A375 (cell line): Measurements from ENCODE around the gene RPEL1. TPM values are rescaled to one million over a fixed set of nuclear protein-coding genes. Genes with fewer than 3 reads are reported as not detected.

ENCODE experiments used
- total RNA-seq: library from RNA; depleted of rRNA; stranded (reverse); fragments of >200 nt; shearing (Covaris generic); gene quantifications from 2 replicates; pipeline ENCODE4 v1.2.3, GENCODE V29; 2014; rRNA removed

RPEL1 gene
- total RNA-seq: not detected in 2 replicates

DNA sequence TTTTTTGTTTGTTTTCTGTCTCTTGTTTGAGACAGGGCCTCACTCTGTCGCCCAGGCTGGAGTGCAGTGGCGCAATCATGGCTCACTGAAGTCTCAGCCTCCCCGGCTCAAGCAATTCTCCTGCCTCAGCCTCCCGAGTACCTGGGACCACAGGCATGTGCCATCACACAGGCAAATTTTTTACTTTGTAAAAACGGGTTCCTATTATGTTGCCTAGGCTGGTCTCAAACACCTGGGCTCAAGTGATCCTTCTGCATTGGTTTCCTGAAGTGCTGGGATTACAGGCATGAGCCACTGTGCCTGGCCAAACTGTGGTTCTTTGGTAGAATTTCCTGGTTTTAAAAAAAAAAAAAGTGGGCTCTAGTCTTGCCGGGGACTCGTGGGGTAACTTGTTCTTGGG lies at the start of gene RPEL1:
TSS of gene RPEL1 (plus strand) at position 301 of the 400 bp plus-strand sequence. CDS start 110 bp downstream, outside the sequence.

DNA sequence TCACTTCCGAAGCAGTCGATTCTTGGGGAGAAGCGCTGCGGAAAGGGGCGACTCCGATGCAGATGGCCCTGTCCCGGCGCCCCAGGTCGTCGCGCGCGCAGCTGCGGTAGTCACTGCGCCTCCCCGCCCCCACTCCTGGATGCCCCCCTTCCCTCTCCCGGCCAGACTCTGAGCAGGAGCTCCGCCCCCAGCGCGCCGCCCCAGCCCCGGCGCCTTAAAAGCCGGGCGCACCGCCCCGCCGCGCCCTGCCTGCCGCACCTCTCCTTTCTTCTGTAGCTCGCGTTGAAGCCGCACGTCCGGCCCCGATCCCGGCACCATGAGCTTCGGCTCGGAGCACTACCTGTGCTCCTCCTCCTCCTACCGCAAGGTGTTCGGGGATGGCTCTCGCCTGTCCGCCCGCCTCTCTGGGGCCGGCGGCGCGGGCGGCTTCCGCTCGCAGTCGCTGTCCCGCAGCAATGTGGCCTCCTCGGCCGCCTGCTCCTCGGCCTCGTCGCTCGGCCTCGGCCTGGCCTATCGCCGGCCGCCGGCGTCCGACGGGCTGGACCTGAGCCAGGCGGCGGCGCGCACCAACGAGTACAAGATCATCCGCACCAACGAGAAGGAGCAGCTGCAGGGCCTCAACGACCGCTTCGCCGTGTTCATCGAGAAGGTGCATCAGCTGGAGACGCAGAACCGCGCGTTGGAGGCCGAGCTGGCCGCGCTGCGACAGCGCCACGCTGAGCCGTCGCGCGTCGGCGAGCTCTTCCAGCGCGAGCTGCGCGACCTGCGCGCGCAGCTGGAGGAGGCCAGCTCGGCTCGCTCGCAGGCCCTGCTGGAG lies 31.4 kb downstream of the RPEL1 start, which contains the start of gene INA:
TSS of gene INA (plus strand) at position 243 of the 817 bp plus-strand sequence. CDS start at position 317, 74 bp downstream.

Other genes starting within 250 kb of the RPEL1 start
- 26.5 and 27.9 TPM in 2 replicates for gene NT5C2, start 52.6 kb upstream of the RPEL1 start, total RNA-seq
- gene INA, start 31.3 kb downstream of the RPEL1 start, total RNA-seq: not detected in 2 replicates
- gene PCGF6, start 105.3 kb downstream of the RPEL1 start, total RNA-seq: 20.9 and 23.4 TPM in 2 replicates
- gene TAF5, start 122.1 kb downstream of the RPEL1 start, total RNA-seq: 8.6 and 11.0 TPM in 2 replicates
- 125 and 156 TPM in 2 replicates for gene ATP5MK, start 150.6 kb downstream of the RPEL1 start, total RNA-seq
- gene PDCD11, start 150.7 kb downstream of the RPEL1 start, total RNA-seq: 89.6 and 98.2 TPM in 2 replicates
- 20.2 and 23.8 TPM in 2 replicates for gene CALHM2, start 206.5 kb downstream of the RPEL1 start, total RNA-seq
- gene CALHM1, start 213.0 kb downstream of the RPEL1 start, total RNA-seq: not detected in 2 replicates
- 0.34 and 1.2 TPM in 2 replicates for gene CALHM3, start 233.4 kb downstream of the RPEL1 start, total RNA-seq
- gene NEURL1, start 247.8 kb downstream of the RPEL1 start, total RNA-seq: 0.53 and 0.66 TPM in 2 replicates